BJ (cell line): ENCODE measurements around the gene EVX2. TPM values are rescaled to one million over a fixed set of nuclear protein-coding genes. Genes with fewer than 3 reads are reported as not detected.

ENCODE experiments used
- CTCF ChIA-PET: fragments of 350-600 bp; formaldehyde crosslinking; extraction: SDS; loops from one replicate; lab custom pipeline; 2021; ENCODE audit warnings: antibody characterized with exemption, inconsistent platforms; lab: Yijun Ruan, JAX
- POLR2A ChIA-PET: fragments of 300-600 bp; sonication (Branson Sonifier 250); formaldehyde crosslinking; extraction: SDS; loops from one replicate; lab custom pipeline; 2021; ENCODE audit warnings: antibody characterized with exemption; lab: Charles Lee
- DNase-seq: peaks from one replicate; pipeline ENCODE4 v3.0.0-alpha.2; 2011; ENCODE audit warnings: low read depth
- H3K27me3 ChIP-seq: 2 replicates; pipeline ENCODE4 v1.6.0; 2011; ENCODE audit warnings: low read length; ENCODE audit not compliant: control insufficient read depth, insufficient read depth
- H3K36me3 ChIP-seq: 2 replicates; pipeline ENCODE4 v1.5.1; 2011; ENCODE audit warnings: low read length; ENCODE audit not compliant: control insufficient read depth, insufficient read depth
- H3K4me3 ChIP-seq: 2 replicates; pipeline ENCODE4 v1.5.1; 2011; ENCODE audit warnings: low read depth, mild to moderate bottlenecking, control low read depth, low read length
- polyA plus RNA-seq: library from polyadenylated mRNA; depleted of rRNA; stranded (reverse); fragments of >200 nt; gene quantifications from 2 replicates; pipeline ENCODE4 v1.2.3, GENCODE V29; 2011
- TF ChIP-seq, protein P1 (sequence below): IDR thresholded peaks from 2 replicates; pipeline ENCODE4 v1.5.1; 2011; ENCODE audit warnings: low read depth, mild to moderate bottlenecking, control low read depth, inconsistent platforms, low read length, moderate library complexity; ENCODE audit not compliant: insufficient read depth

EVX2 gene
- polyA plus RNA-seq, 1 experiment: not detected

DNA sequence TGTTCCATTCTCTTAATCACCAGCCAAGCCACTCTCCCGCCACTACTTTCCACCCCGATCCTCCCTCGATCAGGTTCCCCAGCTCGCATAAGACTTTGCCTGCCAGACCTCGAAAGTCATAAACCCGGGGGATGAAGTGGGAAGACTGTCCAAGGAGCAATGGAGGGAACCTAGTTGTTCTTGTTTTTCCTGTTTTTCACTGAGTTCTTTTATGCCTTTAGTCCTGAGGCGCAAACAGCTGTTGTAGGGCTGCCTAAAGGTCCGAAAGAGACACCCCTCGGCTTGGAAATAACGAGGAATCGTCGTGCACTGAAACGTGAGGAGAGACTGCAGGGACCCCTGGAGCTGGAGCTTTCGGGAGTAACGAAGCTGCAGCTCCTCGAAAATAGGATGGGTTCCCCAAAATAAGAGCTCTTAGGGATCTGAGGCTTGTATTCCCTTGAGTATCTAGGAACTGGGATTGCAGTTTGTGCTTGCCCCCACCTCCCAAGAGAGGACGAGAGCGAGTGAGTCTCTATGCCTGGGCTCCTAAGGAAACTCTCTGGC lies 14.1 kb upstream of the EVX2 start:
- peaks cover 27% of the 10 kb centered on the region for H3K27me3 ChIP-seq
- ChIA-PET CTCF (interaction anchor here (0.7 to 4.6 kb wide), 24 partner anchors 9 to 1401 kb away, joined by 3 to 48 read pairs (median 4); partner anchors contain the start of gene EVX2), POLR2A (no interaction called here)

DNA sequence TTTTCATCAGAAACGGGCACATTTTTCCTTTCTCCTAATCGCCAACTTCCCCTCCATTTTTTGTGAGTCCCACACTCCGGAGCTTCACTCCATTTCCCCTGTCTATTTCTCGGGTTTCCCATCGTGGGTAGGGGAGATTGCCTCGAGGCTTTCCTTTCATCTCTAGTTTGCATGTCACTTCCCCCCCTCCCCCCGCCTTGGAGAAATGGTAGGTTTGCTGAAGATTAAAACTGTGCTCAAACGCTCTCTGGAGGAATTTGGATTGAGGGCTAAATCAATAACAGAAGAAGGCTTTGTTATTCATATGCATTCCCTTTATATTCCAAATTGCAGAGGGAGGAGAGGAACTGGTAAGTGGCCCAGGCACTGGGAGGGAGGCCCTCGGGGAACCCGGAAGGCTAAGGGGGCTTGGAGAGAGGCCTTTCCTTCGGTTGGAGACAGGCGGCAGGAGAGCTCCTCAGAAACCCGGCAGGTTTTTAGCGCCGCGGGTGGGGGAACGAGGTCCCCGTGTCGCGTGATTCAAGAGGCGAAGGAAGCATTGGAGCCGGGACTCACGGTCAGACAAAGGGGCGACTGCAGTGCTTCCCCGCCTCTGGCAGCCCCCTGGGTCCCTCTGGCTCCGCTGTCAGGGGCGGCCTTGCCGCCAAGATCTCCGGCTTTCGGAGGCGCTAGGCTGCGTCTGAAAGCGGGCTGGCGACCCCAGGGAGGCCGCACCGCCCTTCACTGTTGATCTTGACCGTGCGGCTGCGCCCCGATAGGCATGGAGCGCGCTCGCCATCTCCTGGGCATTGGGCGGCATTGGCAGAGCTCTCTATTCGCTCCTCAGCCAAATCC lies 13.4 kb upstream of the EVX2 start:
- Histone ChIP-seq H3K4me3 (peak overlapping the region; percentile 52), H3K36me3 (no peaks in the 10 kb centered on the region), H3K27me3 (peaks cover 27% of the 10 kb centered on the region)
- CTCF ChIA-PET: interaction anchor here (0.7 to 4.6 kb wide), 30 partner anchors 8 to 1400 kb away, joined by 3 to 48 read pairs (median 4); partner anchors contain the start of genes EVX2 and HOXD9
- TF ChIP-seq, protein P1, sequence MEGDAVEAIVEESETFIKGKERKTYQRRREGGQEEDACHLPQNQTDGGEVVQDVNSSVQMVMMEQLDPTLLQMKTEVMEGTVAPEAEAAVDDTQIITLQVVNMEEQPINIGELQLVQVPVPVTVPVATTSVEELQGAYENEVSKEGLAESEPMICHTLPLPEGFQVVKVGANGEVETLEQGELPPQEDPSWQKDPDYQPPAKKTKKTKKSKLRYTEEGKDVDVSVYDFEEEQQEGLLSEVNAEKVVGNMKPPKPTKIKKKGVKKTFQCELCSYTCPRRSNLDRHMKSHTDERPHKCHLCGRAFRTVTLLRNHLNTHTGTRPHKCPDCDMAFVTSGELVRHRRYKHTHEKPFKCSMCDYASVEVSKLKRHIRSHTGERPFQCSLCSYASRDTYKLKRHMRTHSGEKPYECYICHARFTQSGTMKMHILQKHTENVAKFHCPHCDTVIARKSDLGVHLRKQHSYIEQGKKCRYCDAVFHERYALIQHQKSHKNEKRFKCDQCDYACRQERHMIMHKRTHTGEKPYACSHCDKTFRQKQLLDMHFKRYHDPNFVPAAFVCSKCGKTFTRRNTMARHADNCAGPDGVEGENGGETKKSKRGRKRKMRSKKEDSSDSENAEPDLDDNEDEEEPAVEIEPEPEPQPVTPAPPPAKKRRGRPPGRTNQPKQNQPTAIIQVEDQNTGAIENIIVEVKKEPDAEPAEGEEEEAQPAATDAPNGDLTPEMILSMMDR: peak; percentile 94
- POLR2A ChIA-PET: no interaction called here
- DNase-seq: no peak

More for the DNA sequence above, 14.1 kb upstream of the EVX2 start:
- Histone ChIP-seq H3K36me3 (no peaks in the 10 kb centered on the region), H3K4me3 (peak overlapping the region; percentile 52)
- no peak for DNase-seq
- TF ChIP-seq, protein P1: no peak

DNA sequence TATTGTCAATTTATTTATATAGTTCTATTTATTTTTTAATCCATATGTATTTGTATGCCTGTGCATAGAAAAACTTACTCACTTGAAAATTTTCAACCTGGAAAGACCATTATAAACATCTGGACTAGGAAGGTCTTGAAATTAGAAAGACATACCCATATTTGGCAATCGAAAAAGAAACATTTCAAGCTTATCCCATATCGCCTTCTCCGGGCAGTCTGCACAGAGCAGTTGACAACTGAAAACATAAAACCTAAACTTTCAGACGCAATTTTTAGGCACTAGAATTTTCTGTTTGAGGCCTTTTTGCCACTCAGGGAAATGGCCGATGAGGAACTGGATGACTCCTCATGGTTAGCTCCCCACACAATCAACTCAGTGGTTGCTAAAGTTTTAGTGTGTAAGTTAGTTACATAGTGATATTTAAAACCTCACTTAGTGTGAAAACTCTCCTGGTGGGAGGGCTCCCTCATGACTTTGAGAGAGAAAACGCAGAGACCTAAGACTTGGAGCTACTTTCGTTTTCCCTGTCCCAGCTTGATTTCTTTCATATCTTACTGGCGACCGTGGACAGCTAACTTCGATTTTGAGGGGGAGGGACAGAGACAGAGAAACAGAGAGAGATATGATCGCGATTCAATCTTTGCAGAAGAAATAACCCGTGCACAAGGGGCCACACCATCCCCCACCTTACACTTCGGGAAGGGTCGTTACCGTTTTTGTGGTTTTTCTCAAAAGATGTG lies 12.7 kb upstream of the EVX2 start:
- TF ChIP-seq, protein P1: no peak
- ChIA-PET POLR2A (interaction anchor here (0.6 kb wide), 1 partner anchor 959 kb away, joined by 3 read pairs; no protein-coding TSS in a partner anchor), CTCF (interaction anchor here (0.7 to 4.6 kb wide), 17 partner anchors 9 to 1399 kb away, joined by 3 to 48 read pairs (median 5); partner anchors contain the start of genes EVX2 and HOXD9)
- Histone ChIP-seq H3K4me3 (peak overlapping the region; percentile 52), H3K36me3 (no peaks in the 10 kb centered on the region), H3K27me3 (peaks cover 28% of the 10 kb centered on the region)
- DNase-seq: no peak

DNA sequence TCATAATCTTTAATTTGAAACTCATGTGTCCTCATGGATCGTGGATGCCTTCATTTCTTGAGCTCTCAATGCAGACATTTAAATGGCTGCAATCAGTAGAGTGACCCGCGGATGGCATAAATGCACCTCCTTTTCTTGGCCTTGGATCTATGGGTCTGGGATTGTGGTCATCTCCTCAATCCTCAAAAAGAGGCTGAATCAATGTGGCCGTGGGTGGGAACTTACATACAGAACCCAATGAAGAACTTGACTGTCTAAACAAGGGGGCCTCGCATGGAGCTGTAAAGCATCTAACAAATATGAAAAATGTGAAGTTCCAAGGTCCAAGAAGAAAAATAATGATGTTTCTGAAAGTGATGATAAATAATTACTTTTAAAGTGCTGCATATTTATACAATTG lies 11.7 kb upstream of the EVX2 start:
- DNase-seq: no peak
- ChIA-PET POLR2A (no interaction called here), CTCF (interaction anchor here (0.8 to 4.6 kb wide), 6 partner anchors 9 to 844 kb away, joined by 3 to 48 read pairs (median 32); partner anchors contain the start of gene EVX2)
- peaks cover 34% of the 10 kb centered on the region for H3K27me3 ChIP-seq
- H3K4me3 ChIP-seq: no peak overlapping the region
- TF ChIP-seq, protein P1: no peak
- no peaks in the 10 kb centered on the region for H3K36me3 ChIP-seq
